Large intestine (tissue), 3 donors: ENCODE results near the gene KRTAP5-9. TPM values are rescaled to one million over a fixed set of nuclear protein-coding genes. Genes with fewer than 3 reads are reported as not detected.
"Not testable (repeated sequence)": the region's sequence is repeated elsewhere in the genome, so short reads cannot be mapped to it uniquely, and the experiment has no call there.

ENCODE experiments used
- DNase-seq, 2 donors: peaks; one replicate each; pipeline versions ENCODE4 v3.0.0 to v3.0.0-alpha.2; 2013
- H3K27ac ChIP-seq: one replicate; pipeline ENCODE4 v1.5.1; 2013; ENCODE audit warnings: low read length
- H3K27me3 ChIP-seq: 2 replicates; pipeline ENCODE4 v1.6.1; 2013; ENCODE audit warnings: low read length; ENCODE audit not compliant: control insufficient read depth, insufficient read depth
- H3K36me3 ChIP-seq: 2 replicates; pipeline ENCODE4 v1.6.1; 2013; ENCODE audit warnings: low read length; ENCODE audit not compliant: control insufficient read depth, insufficient read depth
- H3K4me1 ChIP-seq: one replicate; pipeline ENCODE4 v1.6.1; 2013; ENCODE audit warnings: low read length; ENCODE audit not compliant: control insufficient read depth, insufficient read depth
- H3K4me3 ChIP-seq: one replicate; pipeline ENCODE4 v1.5.1; 2013; ENCODE audit warnings: low read length
- H3K9me3 ChIP-seq: one replicate; pipeline ENCODE4 v1.6.1; 2013; ENCODE audit warnings: mild to moderate bottlenecking, low read depth, low read length, moderate library complexity; ENCODE audit not compliant: control insufficient read depth
- WGBS: methylation state at CpG from one replicate; pipeline ENCODE4 v1.1.5; 2013; ENCODE audit warnings: low lambda C conversion rate; ENCODE audit not compliant: insufficient coverage; 5-methylcytosine and 5-hydroxymethylcytosine counted together
- polyA plus RNA-seq: library from polyadenylated mRNA; unstranded; fragments of 120-200 nt; gene quantifications from one replicate; pipeline ENCODE4 v1.2.1, GENCODE V29; 2013

Gene KRTAP5-9
- polyA plus RNA-seq, 1 donor: 0.45 TPM

GRCh38 chr11:71558996-71559395 is 10.8 kb downstream of the KRTAP5-9 start:
- Histone ChIP-seq H3K9me3 (no peaks in the 10 kb centered on the region), H3K27me3 (no peaks in the 10 kb centered on the region), H3K36me3 (no peaks in the 10 kb centered on the region), H3K4me3 (no peak overlapping the region), H3K27ac (no peak overlapping the region), H3K4me1 (no peaks in the 10 kb centered on the region)
- DNase-seq: no peak
- WGBS: no CpG with 5 or more reads among the region's 1 CpG

- Histone ChIP-seq H3K36me3 (no peaks in the 10 kb centered on the region), H3K27ac (no peak overlapping the region), H3K4me3 (no peak overlapping the region), H3K27me3 (no peaks in the 10 kb centered on the region), H3K4me1 (no peaks in the 10 kb centered on the region), H3K9me3 (no peaks in the 10 kb centered on the region)
- DNase-seq: no peak
Measured at GRCh38 chr11:71562120-71562519, 13.9 kb downstream of the KRTAP5-9 start.

GRCh38 chr11:71563406-71563805 is 15.2 kb downstream of the KRTAP5-9 start:
- 33% methylated on average over 6 of the region's 8 CpGs for WGBS
- no peaks in the 10 kb centered on the region for H3K27me3 ChIP-seq
- H3K27ac ChIP-seq: no peak overlapping the region
- H3K36me3 ChIP-seq: no peaks in the 10 kb centered on the region
- H3K9me3 ChIP-seq: no peaks in the 10 kb centered on the region
- H3K4me3 ChIP-seq: no peak overlapping the region
- DNase-seq: peak; percentile 42 to 53
- H3K4me1 ChIP-seq: no peaks in the 10 kb centered on the region

- Histone ChIP-seq H3K4me3 (no peak overlapping the region), H3K36me3 (no peaks in the 10 kb centered on the region), H3K27me3 (no peaks in the 10 kb centered on the region), H3K4me1 (no peaks in the 10 kb centered on the region), H3K9me3 (no peaks in the 10 kb centered on the region), H3K27ac (no peak overlapping the region)
- DNase-seq: peak in 1 of 2 donors; percentile 24
- no CpG with 5 or more reads among the region's 4 CpGs for WGBS
Measured at GRCh38 chr11:71564430-71564829, 16.2 kb downstream of the KRTAP5-9 start.

- no peak for DNase-seq
- no peaks in the 10 kb centered on the region for H3K36me3 ChIP-seq
- no peaks in the 10 kb centered on the region for H3K27me3 ChIP-seq
- no CpG with 5 or more reads among the region's 5 CpGs for WGBS
- H3K4me3 ChIP-seq: no peak within 1 kb of the TSS
- no peaks in the 10 kb centered on the region for H3K9me3 ChIP-seq
- no peaks in the 10 kb centered on the region for H3K4me1 ChIP-seq
- H3K27ac ChIP-seq: no peak within 1 kb of the TSS
Measured at GRCh38 chr11:71565263-71565662, 17.0 kb downstream of the KRTAP5-9 start, which contains the start of gene KRTAP5-10. TSS of gene KRTAP5-10 (plus strand) at chr11:71565563. CDS start at chr11:71565588, 25 bp downstream.

- WGBS: no CpG with 5 or more reads among the region's 10 CpGs
- no peak for DNase-seq
- Histone ChIP-seq H3K4me1 (no peaks in the 10 kb centered on the region), H3K4me3 (no peak overlapping the region), H3K36me3 (no peaks in the 10 kb centered on the region), H3K27me3 (no peaks in the 10 kb centered on the region), H3K27ac (no peak overlapping the region), H3K9me3 (no peaks in the 10 kb centered on the region)
Measured at GRCh38 chr11:71566081-71566620, 17.9 kb downstream of the KRTAP5-9 start.

GRCh38 chr11:71566626-71567599 is 18.7 kb downstream of the KRTAP5-9 start:
- not testable (repeated sequence) for H3K9me3 ChIP-seq, H3K36me3 ChIP-seq, H3K27ac ChIP-seq, DNase-seq, H3K4me3 ChIP-seq, H3K4me1 ChIP-seq, H3K27me3 ChIP-seq
- no CpG with 5 or more reads among the region's 21 CpGs for WGBS

- WGBS: 67% methylated on average over 1 of the region's 8 CpGs
- H3K4me3 ChIP-seq, H3K27ac ChIP-seq, H3K4me1 ChIP-seq, H3K27me3 ChIP-seq, H3K9me3 ChIP-seq, DNase-seq, H3K36me3 ChIP-seq: not testable (repeated sequence)
Measured at GRCh38 chr11:71567633-71568032, 19.4 kb downstream of the KRTAP5-9 start.

GRCh38 chr11:71568704-71569349 is 20.6 kb downstream of the KRTAP5-9 start:
- no peaks in the 10 kb centered on the region for H3K27me3 ChIP-seq
- WGBS: no CpG with 5 or more reads among the region's 8 CpGs
- DNase-seq: no peak
- peaks cover 2% of the 10 kb centered on the region for H3K4me1 ChIP-seq
- no peak overlapping the region for H3K4me3 ChIP-seq
- H3K27ac ChIP-seq: no peak overlapping the region
- no peaks in the 10 kb centered on the region for H3K9me3 ChIP-seq
- no peaks in the 10 kb centered on the region for H3K36me3 ChIP-seq

- not testable (repeated sequence) for H3K36me3 ChIP-seq, H3K4me1 ChIP-seq, H3K27me3 ChIP-seq, H3K4me3 ChIP-seq, H3K9me3 ChIP-seq, DNase-seq, H3K27ac ChIP-seq
- no CpG with 5 or more reads among the region's 39 CpGs for WGBS
Measured at GRCh38 chr11:71571101-71571850, 23.1 kb downstream of the KRTAP5-9 start.
